ENCODE results near the gene HELLS.
A peak's percentile ranks its signal among the peaks of the same experiment; 100 is the strongest.

DNA sequence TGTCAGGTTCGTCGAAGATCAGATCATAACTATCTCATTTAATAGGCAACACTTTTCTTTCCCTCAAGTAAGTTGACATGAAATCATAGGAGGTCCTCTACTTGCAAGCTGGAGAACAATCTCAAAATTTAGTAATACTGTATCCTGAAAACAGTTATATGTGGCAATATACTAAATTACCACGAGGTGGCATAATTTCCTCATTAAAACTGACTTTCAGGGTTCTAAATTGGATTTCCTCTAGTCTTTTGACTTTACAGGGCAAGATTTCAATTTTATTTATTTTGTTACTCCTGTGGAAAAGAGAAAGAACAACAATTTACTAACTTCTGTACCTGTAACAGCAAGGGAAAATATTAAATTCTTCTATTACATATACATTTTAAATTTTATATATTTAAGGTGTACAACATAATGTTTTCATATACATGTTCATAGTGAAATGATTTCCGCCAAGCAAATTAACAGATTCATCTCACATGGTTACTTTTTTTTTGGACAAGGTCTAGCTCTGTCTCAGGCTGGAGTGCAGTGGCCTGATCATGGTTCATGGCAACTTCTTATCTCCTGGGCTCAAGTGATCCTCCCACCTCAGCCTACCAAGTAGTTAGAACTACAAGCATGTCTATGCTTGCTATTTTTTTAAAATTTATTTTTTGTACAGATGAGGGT is 84.6 kb downstream of the HELLS start:
- no peak for TF ChIP-seq MYC (IDR thresholded peaks at IDR 0.05; ENCODE audit: low read depth, low read length)
- TF ChIP-seq POLR2A (IDR thresholded peaks at IDR 0.05; ENCODE audit: low read depth, low read length), result no peak
- TF ChIP-seq, protein P1, sequence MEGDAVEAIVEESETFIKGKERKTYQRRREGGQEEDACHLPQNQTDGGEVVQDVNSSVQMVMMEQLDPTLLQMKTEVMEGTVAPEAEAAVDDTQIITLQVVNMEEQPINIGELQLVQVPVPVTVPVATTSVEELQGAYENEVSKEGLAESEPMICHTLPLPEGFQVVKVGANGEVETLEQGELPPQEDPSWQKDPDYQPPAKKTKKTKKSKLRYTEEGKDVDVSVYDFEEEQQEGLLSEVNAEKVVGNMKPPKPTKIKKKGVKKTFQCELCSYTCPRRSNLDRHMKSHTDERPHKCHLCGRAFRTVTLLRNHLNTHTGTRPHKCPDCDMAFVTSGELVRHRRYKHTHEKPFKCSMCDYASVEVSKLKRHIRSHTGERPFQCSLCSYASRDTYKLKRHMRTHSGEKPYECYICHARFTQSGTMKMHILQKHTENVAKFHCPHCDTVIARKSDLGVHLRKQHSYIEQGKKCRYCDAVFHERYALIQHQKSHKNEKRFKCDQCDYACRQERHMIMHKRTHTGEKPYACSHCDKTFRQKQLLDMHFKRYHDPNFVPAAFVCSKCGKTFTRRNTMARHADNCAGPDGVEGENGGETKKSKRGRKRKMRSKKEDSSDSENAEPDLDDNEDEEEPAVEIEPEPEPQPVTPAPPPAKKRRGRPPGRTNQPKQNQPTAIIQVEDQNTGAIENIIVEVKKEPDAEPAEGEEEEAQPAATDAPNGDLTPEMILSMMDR (IDR thresholded peaks at IDR 0.05; ENCODE audit: extremely low read depth in 1 of 2, insufficient read depth in 1 of 2, low read depth in 1 of 2, low read length in 2 of 2), result peak; percentile 18 to 39
- TF ChIP-seq, protein P2, sequence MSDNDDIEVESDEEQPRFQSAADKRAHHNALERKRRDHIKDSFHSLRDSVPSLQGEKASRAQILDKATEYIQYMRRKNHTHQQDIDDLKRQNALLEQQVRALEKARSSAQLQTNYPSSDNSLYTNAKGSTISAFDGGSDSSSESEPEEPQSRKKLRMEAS (IDR thresholded peaks at IDR 0.05; ENCODE audit: insufficient read depth, insufficient read length), result no peak
- no peak for TF ChIP-seq FOS (IDR thresholded peaks at IDR 0.05; ENCODE audit: borderline replicate concordance, insufficient read depth, low read length)
- no peak for TF ChIP-seq JUN (IDR thresholded peaks at IDR 0.05; ENCODE audit: borderline replicate concordance, insufficient read depth, insufficient read length, low read depth)

Measured in endothelial cell of umbilical vein (primary cell).